Mesothelial cell of epicardium (in vitro differentiated cells): ENCODE results near the gene CASZ1. TPM values are rescaled to one million over a fixed set of nuclear protein-coding genes. Genes with fewer than 3 reads are reported as not detected.

ENCODE experiments used
- DNase-seq, 2 experiments: peaks; one replicate each; pipeline ENCODE4 v3.0.0; 2021; ENCODE audit warnings: low spot score in 2 of 2; ENCODE audit not compliant: unreplicated experiment in 2 of 2
- H3K27ac Mint-ChIP-seq: 2 replicates; pipeline ENCODE4 v1.8.0; 2021; ENCODE audit warnings: mixed read lengths
- H3K27me3 Mint-ChIP-seq: 2 replicates; pipeline ENCODE4 v1.8.0; 2021; ENCODE audit warnings: low read depth, mixed read lengths
- H3K36me3 Mint-ChIP-seq: 2 replicates; pipeline ENCODE4 v1.8.0; 2021; ENCODE audit warnings: mixed read lengths
- H3K4me1 Mint-ChIP-seq: 2 replicates; pipeline ENCODE4 v1.8.0; 2021; ENCODE audit warnings: mixed read lengths
- H3K4me3 Mint-ChIP-seq: 2 replicates; pipeline ENCODE4 v1.8.0; 2021; ENCODE audit warnings: mild to moderate bottlenecking, moderate library complexity, mixed read lengths
- H3K9me3 Mint-ChIP-seq: 2 replicates; pipeline ENCODE4 v1.8.0; 2021; ENCODE audit warnings: mixed read lengths
- total RNA-seq: library from RNA; stranded (reverse); gene quantifications from 3 replicates; pipeline ENCODE4 v1.2.1, GENCODE V29; 2021
- TF ChIP-seq, protein P1 (sequence below): fragments of 200-600 bp; sonication (generic); IDR thresholded peaks from one replicate; pipeline ENCODE4 v1.5.0; 2021; ENCODE audit warnings: antibody characterized with exemption; ENCODE audit not compliant: unreplicated experiment

Gene CASZ1
- total RNA-seq, 1 donor from 2014 or later, result 8.9 TPM

DNA sequence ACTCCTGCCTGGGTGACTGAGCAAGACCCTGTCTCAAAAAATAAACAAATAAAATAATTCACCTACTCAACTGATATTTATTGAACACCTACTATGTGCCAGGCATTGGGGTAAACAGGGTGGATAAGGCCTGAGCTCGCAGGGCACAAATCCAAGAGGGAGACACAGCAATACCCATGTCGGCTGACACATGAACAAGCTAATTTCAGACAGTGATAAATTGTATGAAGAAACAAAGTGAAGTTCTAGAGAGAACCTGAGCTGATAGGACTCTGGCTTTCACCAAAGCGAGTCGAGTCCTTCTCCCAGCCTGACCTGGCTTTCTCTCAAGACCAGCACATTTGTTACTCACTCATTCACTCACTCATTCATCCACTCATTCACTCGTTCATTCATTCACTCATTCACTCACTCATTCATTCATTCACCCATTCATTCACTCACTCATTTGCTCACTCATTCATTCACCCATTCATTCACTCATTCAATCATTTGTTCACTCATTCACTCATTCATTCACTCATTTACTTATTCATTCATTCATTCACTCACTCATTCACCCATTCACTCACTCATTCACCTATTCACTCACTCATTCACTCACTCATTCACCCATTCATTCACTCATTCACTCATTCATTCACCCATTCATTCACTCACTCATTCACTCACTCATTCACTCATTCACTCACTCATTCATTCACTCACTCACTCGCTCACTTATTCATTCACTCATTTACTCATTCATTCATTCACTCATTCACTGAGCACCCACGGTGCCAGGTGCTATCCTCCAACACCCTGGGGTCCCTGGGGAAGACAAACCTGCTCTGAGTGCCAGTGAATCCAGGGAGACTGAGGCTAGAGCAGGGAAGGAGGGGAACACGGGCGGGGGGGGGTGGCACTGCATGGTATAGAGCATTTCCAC lies 37.4 kb upstream of the CASZ1 start:
- no peaks in the 10 kb centered on the region for H3K9me3 Mint-ChIP-seq
- no peak for DNase-seq
- H3K4me1 Mint-ChIP-seq, result peaks cover 3% of the 10 kb centered on the region
- H3K27ac Mint-ChIP-seq, result no peak overlapping the region
- no peak overlapping the region for H3K4me3 Mint-ChIP-seq
- no peaks in the 10 kb centered on the region for H3K36me3 Mint-ChIP-seq
- TF ChIP-seq, protein P1, sequence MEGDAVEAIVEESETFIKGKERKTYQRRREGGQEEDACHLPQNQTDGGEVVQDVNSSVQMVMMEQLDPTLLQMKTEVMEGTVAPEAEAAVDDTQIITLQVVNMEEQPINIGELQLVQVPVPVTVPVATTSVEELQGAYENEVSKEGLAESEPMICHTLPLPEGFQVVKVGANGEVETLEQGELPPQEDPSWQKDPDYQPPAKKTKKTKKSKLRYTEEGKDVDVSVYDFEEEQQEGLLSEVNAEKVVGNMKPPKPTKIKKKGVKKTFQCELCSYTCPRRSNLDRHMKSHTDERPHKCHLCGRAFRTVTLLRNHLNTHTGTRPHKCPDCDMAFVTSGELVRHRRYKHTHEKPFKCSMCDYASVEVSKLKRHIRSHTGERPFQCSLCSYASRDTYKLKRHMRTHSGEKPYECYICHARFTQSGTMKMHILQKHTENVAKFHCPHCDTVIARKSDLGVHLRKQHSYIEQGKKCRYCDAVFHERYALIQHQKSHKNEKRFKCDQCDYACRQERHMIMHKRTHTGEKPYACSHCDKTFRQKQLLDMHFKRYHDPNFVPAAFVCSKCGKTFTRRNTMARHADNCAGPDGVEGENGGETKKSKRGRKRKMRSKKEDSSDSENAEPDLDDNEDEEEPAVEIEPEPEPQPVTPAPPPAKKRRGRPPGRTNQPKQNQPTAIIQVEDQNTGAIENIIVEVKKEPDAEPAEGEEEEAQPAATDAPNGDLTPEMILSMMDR, result no peak
- peaks cover 14% of the 10 kb centered on the region for H3K27me3 Mint-ChIP-seq

DNA sequence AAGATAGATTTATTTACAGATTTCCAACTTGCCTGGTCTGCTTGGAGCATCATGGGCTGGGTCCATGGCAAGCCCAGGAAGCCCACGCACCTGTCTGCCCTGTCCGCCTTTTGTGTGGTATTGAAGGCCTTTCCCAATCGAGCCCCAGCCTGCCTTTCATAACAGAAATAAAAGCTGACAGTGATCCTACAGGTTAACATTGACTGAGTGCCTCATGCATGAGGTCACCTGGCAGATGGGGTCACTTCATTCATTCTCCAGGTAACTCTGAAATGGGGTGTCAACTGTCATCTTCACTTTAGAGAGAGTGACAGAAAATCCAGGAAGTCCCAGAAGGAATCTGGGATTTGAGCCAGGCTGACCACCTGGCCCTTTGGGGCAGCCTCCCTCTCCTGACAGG lies 36.3 kb upstream of the CASZ1 start:
- no peaks in the 10 kb centered on the region for H3K36me3 Mint-ChIP-seq
- TF ChIP-seq, protein P1, result no peak
- H3K27me3 Mint-ChIP-seq, result peaks cover 17% of the 10 kb centered on the region
- H3K4me3 Mint-ChIP-seq, result no peak overlapping the region
- peaks cover 3% of the 10 kb centered on the region for H3K4me1 Mint-ChIP-seq
- no peak for DNase-seq
- H3K9me3 Mint-ChIP-seq, result no peaks in the 10 kb centered on the region
- no peak overlapping the region for H3K27ac Mint-ChIP-seq

DNA sequence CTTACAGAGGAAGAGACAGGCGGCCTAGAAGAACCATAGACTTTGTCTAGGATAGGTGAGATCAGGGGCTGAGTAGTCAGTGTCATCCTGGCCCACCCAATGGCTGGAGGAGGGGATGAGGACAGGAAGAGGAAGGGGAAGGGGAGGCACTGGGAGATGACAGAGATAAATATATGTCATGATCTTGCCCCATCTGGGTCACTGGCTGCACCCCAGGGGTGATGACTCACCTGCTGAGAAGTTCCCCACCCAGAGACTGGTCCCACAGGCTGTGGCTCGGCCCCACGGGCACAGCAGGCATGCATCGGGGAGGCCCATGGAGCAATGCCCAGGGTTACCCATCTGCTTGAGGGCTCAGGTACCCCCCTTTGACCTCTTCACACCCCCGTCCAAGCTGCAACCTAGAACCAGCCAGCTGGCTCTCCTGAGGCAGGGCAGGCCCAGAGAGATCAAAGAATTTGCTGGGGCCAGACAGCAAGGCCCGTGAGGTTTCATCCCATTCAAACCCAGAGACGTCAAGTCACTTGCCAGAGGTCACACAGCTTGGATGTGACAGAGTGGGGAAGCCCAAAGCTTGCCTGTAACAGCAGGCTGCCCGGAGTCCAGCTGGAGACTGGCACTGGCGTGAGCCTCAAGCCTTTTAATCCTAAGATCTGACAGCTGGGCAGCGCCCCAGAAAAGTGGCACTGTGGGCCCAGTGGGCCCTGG lies 34.7 kb upstream of the CASZ1 start:
- Mint-ChIP-seq H3K27ac (no peak overlapping the region), H3K4me1 (peaks cover 3% of the 10 kb centered on the region), H3K9me3 (no peaks in the 10 kb centered on the region), H3K4me3 (no peak overlapping the region), H3K36me3 (no peaks in the 10 kb centered on the region), H3K27me3 (peaks cover 17% of the 10 kb centered on the region)
- no peak for DNase-seq
- TF ChIP-seq, protein P1, result no peak

DNA sequence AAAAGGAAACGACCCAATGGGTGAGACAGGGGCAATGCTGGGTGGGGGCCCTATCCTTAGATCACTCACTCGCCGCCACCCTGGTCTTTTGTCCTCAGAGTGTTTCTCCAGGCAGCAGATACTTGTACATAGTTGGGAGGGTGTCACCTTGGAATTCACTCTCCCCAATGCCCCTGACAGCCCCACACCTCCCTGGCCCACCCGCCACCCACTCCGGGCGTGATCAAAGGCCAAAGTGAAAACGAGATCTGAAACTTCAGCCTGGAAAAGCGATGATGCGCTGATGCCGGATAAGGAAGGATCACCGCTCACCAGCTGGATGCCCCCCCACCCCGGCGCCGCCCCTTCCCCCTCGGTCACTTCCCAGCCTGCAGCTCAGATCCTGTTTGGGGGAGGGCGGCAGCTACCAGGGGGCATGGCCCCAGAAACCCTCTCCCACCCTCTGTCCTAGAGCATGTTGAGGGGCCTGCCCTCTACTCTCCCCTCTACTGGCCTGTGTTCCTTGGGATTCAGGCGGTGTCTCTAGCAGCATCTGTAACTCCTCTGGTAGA lies 33.6 kb upstream of the CASZ1 start:
- Mint-ChIP-seq H3K36me3 (no peaks in the 10 kb centered on the region), H3K27ac (no peak overlapping the region), H3K4me3 (no peak overlapping the region), H3K4me1 (peaks cover 2% of the 10 kb centered on the region), H3K9me3 (no peaks in the 10 kb centered on the region), H3K27me3 (peaks cover 16% of the 10 kb centered on the region)
- DNase-seq, result no peak
- TF ChIP-seq, protein P1, result no peak

DNA sequence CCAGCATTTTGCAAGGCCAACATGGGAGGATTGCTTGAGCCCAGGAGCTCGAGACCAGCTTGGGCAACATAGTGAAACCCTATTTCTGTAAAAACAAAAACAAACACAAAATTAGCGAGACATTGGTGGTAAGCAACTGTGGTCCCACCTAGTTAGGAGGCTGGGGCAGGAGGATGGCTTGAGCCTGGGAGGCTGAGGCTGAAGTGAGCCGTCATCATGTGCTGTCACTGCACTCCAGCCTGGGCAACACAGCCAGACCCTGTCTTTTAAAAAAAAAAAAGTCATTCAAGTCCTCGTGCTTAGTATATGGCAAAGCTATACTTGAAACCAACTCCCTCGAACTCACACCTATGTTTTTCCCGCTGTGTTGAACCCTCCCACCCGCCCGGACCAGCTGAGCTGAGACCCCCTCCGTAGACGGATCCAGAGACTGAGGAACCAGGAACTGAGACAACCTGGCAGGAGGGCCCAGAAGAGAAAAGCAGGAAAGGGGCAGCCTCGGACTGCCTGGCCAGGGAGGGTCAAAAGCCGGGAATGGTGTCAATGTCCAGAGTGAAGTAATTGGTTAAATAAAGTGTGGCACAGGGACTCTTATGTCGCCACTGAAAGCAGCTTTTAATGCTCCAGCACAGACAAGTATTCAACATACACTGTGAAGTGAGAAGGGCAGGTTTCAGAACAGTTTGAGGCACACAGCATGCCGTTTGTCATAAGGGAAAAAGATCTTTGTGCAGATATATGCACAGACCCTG lies 32.8 kb upstream of the CASZ1 start:
- Mint-ChIP-seq H3K4me1 (no peaks in the 10 kb centered on the region), H3K9me3 (no peaks in the 10 kb centered on the region), H3K4me3 (no peak overlapping the region), H3K36me3 (no peaks in the 10 kb centered on the region), H3K27me3 (peaks cover 11% of the 10 kb centered on the region), H3K27ac (no peak overlapping the region)
- no peak for DNase-seq
- TF ChIP-seq, protein P1, result no peak
